ENCODE results near the gene ATP2C2.

DNA sequence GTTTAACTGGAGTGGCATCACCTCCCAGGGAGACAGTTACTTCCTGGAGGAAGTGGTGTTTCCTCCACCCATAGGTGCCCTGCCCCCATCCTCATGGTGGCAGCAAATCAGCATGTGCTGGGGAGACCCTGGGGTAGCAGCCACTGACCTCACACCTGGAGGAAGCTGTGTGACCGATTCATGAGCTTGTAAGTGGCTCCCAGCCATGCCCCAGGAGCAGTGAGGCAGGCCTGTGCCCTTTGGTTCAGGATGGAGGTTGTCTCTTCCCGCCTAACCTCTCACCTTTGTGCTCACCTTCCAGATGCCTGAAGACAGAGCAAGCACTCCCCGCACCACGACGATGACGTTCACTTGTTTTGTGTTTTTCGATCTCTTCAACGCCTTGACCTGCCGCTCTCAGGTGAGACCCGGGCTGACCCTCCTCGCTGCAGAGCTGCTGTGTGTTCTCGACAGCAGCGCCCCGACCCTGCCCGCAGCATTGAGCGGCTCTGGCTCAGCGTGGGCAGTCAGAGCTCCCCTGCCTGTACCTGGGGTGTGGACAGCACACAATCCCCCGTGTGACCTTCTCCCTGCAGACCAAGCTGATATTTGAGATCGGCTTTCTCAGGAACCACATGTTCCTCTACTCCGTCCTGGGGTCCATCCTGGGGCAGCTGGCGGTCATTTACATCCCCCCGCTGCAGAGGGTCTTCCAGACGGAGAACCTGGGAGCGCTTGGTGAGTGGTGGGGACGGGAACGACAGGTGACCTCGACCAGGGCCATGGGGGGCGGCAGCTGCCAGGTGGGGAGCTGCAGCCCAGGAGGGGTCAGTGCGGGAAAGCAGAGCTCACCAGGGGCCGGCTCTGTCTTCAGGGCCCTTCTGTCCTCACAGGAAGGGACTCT, 93.3 kb downstream of the ATP2C2 start:
- TF ChIP-seq CTCF (optimal IDR thresholded peaks at IDR 0.05 in 1 of 3, IDR thresholded peaks at IDR 0.05 in 1 of 3, conservative IDR thresholded peaks at IDR 0.05 in 1 of 3; ENCODE audit: extremely low read depth in 1 of 3, insufficient read depth in 2 of 3, low read length in 3 of 3) (no peak), EZH2 (IDR thresholded peaks at IDR 0.05; ENCODE audit: low read length) (no peak)
